HEK293 (cell line): ENCODE data around the gene MAP7.
A peak's percentile ranks its signal among the peaks of the same experiment; 100 is the strongest.

ENCODE experiments used
- CTCF ChIA-PET: fragments of 350-600 bp; formaldehyde crosslinking; extraction: SDS; loops from one replicate; lab custom pipeline; 2021; ENCODE audit warnings: antibody characterized with exemption; lab: Yijun Ruan, JAX
- POLR2A ChIA-PET: fragments of 300-600 bp; formaldehyde crosslinking; extraction: SDS; loops from one replicate; lab custom pipeline; 2020; ENCODE audit warnings: antibody characterized with exemption, inconsistent platforms; lab: Yijun Ruan, JAX
- H3K27ac ChIP-seq: fragments of 200-500 bp; sonication (Bioruptor generic); 2 replicates; pipeline ENCODE4 v1.5.1; 2014; ENCODE audit warnings: low read depth, low read length, control low read depth, inconsistent platforms; ENCODE audit errors: extremely low read depth
- H3K36me3 ChIP-seq, 2 experiments: fragments of 200-500 bp in 1 of 2; sonication (Bioruptor generic) in 1 of 2; 1 replicate in 1 of 2; 2 replicates in 1 of 2; pipeline ENCODE4 v1.5.1; 2014 to 2017; ENCODE audit warnings: inconsistent platforms in 2 of 2, low read length in 2 of 2; ENCODE audit not compliant: control insufficient read depth in 2 of 2, insufficient read depth in 1 of 2
- H3K4me1 ChIP-seq: fragments of 200-500 bp; sonication (Bioruptor generic); 2 replicates; pipeline ENCODE4 v1.5.1; 2014; ENCODE audit warnings: mild to moderate bottlenecking, low read length, inconsistent platforms; ENCODE audit not compliant: control insufficient read depth, insufficient read depth
- H3K4me3 ChIP-seq: 2 replicates; pipeline ENCODE4 v1.5.1; 2011; ENCODE audit warnings: low read depth, mild to moderate bottlenecking, control low read depth, low read length, moderate library complexity
- H3K9me3 ChIP-seq: fragments of 200-500 bp; sonication (Bioruptor generic); 2 replicates; pipeline ENCODE4 v1.5.1; 2014; ENCODE audit warnings: low read depth, low read length, inconsistent platforms; ENCODE audit not compliant: control insufficient read depth, insufficient read depth
- BCL11B ChIP-seq: fragments of 450-650 bp; formaldehyde crosslinking; IDR thresholded peaks from 2 replicates; pipeline ENCODE4 v1.5.1; 2016; ENCODE audit warnings: low read depth, missing biosample characterization, missing genetic modification characterization
- BCL6B ChIP-seq: fragments of 450-650 bp; formaldehyde crosslinking; IDR thresholded peaks from 2 replicates; pipeline ENCODE4 v1.5.1; 2017; ENCODE audit warnings: missing biosample characterization, missing genetic modification characterization
- ELK4 ChIP-seq: IDR thresholded peaks from 2 replicates; pipeline ENCODE4 v1.6.1; 2011; ENCODE audit warnings: mild to moderate bottlenecking, low read depth, low read length, borderline replicate concordance
- FEZF1 ChIP-seq: fragments of 450-650 bp; formaldehyde crosslinking; IDR thresholded peaks from 2 replicates; pipeline ENCODE4 v1.5.1; 2016; ENCODE audit warnings: missing biosample characterization, missing genetic modification characterization
- GFI1B ChIP-seq: fragments of 450-650 bp; formaldehyde crosslinking; IDR thresholded peaks from 2 replicates; pipeline ENCODE4 v1.5.1; 2016; ENCODE audit warnings: missing biosample characterization, missing genetic modification characterization
- GLIS1 ChIP-seq: fragments of 450-650 bp; formaldehyde crosslinking; IDR thresholded peaks from 2 replicates; pipeline ENCODE4 v1.5.1; 2016; ENCODE audit warnings: missing biosample characterization, missing genetic modification characterization
- MYNN ChIP-seq: fragments of 450-650 bp; formaldehyde crosslinking; IDR thresholded peaks from 2 replicates; pipeline ENCODE4 v1.5.1; 2016; ENCODE audit warnings: missing biosample characterization, missing genetic modification characterization, borderline replicate concordance
- SCRT2 ChIP-seq: fragments of 450-650 bp; formaldehyde crosslinking; IDR thresholded peaks from 2 replicates; pipeline ENCODE4 v1.5.1; 2016; ENCODE audit warnings: missing biosample characterization, missing genetic modification characterization
- SETDB1 ChIP-seq: IDR thresholded peaks from one replicate; pipeline ENCODE4 v1.6.1; 2017; ENCODE audit warnings: mild to moderate bottlenecking, low read length, moderate library complexity, mixed read lengths; ENCODE audit not compliant: insufficient read length
- TRIM28 ChIP-seq: IDR thresholded peaks from 2 replicates; pipeline ENCODE4 v1.6.1; 2011; ENCODE audit warnings: low read length, control low read depth, borderline replicate concordance
- ZBTB8A ChIP-seq: fragments of 450-650 bp; formaldehyde crosslinking; IDR thresholded peaks from 2 replicates; pipeline ENCODE4 v1.5.1; 2016; ENCODE audit warnings: missing biosample characterization, missing genetic modification characterization
- ZFP37 ChIP-seq: fragments of 450-650 bp; formaldehyde crosslinking; IDR thresholded peaks from 2 replicates; pipeline ENCODE4 v1.5.1; 2016; ENCODE audit warnings: missing biosample characterization, missing genetic modification characterization
- ZNF16 ChIP-seq: fragments of 450-650 bp; formaldehyde crosslinking; IDR thresholded peaks from 2 replicates; pipeline ENCODE4 v1.5.1; 2016; ENCODE audit warnings: low read depth, missing biosample characterization, missing genetic modification characterization
- ZNF350 ChIP-seq: fragments of 450-650 bp; formaldehyde crosslinking; IDR thresholded peaks from 2 replicates; pipeline ENCODE4 v1.5.0; 2017; ENCODE audit warnings: missing biosample characterization, mild to moderate bottlenecking, missing genetic modification characterization
- ZNF449 ChIP-seq: fragments of 450-650 bp; formaldehyde crosslinking; IDR thresholded peaks from 2 replicates; pipeline ENCODE4 v1.5.1; 2017; ENCODE audit warnings: missing biosample characterization, mild to moderate bottlenecking, missing genetic modification characterization, moderate library complexity
- ZNF521 ChIP-seq: fragments of 450-650 bp; formaldehyde crosslinking; IDR thresholded peaks from 2 replicates; pipeline ENCODE4 v1.5.1; 2017; ENCODE audit warnings: missing biosample characterization, mild to moderate bottlenecking, missing genetic modification characterization
- ZNF560 ChIP-seq: fragments of 450-650 bp; formaldehyde crosslinking; IDR thresholded peaks from 2 replicates; pipeline ENCODE4 v1.5.1; 2017; ENCODE audit warnings: missing biosample characterization, missing genetic modification characterization, borderline replicate concordance
- ZNF610 ChIP-seq: fragments of 450-650 bp; formaldehyde crosslinking; IDR thresholded peaks from 2 replicates; pipeline ENCODE4 v1.5.1; 2016; ENCODE audit warnings: missing biosample characterization, missing genetic modification characterization, borderline replicate concordance
- ZNF621 ChIP-seq: fragments of 450-650 bp; formaldehyde crosslinking; IDR thresholded peaks from 2 replicates; pipeline ENCODE4 v1.5.1; 2017; ENCODE audit warnings: missing biosample characterization, missing genetic modification characterization
- ZNF654 ChIP-seq: fragments of 450-650 bp; formaldehyde crosslinking; IDR thresholded peaks from 2 replicates; pipeline ENCODE4 v1.5.1; 2016; ENCODE audit warnings: low read depth, missing biosample characterization, missing genetic modification characterization
- ZSCAN16 ChIP-seq: fragments of 450-650 bp; formaldehyde crosslinking; IDR thresholded peaks from 2 replicates; pipeline ENCODE4 v1.5.1; 2016; ENCODE audit warnings: missing biosample characterization, missing genetic modification characterization
- ZSCAN5A ChIP-seq: fragments of 450-650 bp; formaldehyde crosslinking; IDR thresholded peaks from 2 replicates; pipeline ENCODE4 v1.5.1; 2016; ENCODE audit warnings: missing biosample characterization, missing genetic modification characterization
- ZXDB ChIP-seq: fragments of 450-650 bp; formaldehyde crosslinking; IDR thresholded peaks from 2 replicates; pipeline ENCODE4 v1.5.1; 2016; ENCODE audit warnings: missing biosample characterization, missing genetic modification characterization
- TF ChIP-seq, protein P1 (sequence below): fragments of 450-650 bp; formaldehyde crosslinking; IDR thresholded peaks from 2 replicates; pipeline ENCODE4 v1.5.1; 2017; ENCODE audit warnings: missing biosample characterization, missing genetic modification characterization

MAP7 gene

GRCh38 chr6:136345145-136345544 lies 205.1 kb downstream of the MAP7 start:
- POLR2A ChIA-PET, result no interaction called here
- Histone ChIP-seq H3K36me3 (peaks cover 0 to 7% of the 10 kb centered on the region in 2 experiments; a peak in 2 of 3 replicates), H3K9me3 (no peaks in the 10 kb centered on the region), H3K4me3 (no peak overlapping the region), H3K4me1 (no peaks in the 10 kb centered on the region), H3K27ac (no peak overlapping the region)
- CTCF ChIA-PET, result no interaction called here
- TF ChIP-seq TRIM28, result no peak
- TF ChIP-seq BCL6B, result no peak
- TF ChIP-seq ZBTB8A, result no peak
- no peak for TF ChIP-seq SETDB1
- TF ChIP-seq ZSCAN16 (tag by site-specific recombination), result no peak
- no peak for TF ChIP-seq ZXDB (tag by site-specific recombination)
- TF ChIP-seq ZFP37, result no peak
- peak; percentile 26; the same call in 1 of the 2 replicates for TF ChIP-seq FEZF1

- H3K36me3 ChIP-seq, result peaks cover 0 to 7% of the 10 kb centered on the region in 2 experiments; a peak in 2 of 3 replicates
- ChIA-PET POLR2A (no interaction called here), CTCF (interaction anchor here (0.7 to 1.8 kb wide), 4 partner anchors 10 to 204 kb away, joined by 3 to 4 read pairs (median 4); no protein-coding TSS in a partner anchor)
- no peak overlapping the region for H3K27ac ChIP-seq
- TF ChIP-seq GLIS1, result peak; percentile 75
- peak; percentile 82 for TF ChIP-seq FEZF1
- TF ChIP-seq, protein P1, sequence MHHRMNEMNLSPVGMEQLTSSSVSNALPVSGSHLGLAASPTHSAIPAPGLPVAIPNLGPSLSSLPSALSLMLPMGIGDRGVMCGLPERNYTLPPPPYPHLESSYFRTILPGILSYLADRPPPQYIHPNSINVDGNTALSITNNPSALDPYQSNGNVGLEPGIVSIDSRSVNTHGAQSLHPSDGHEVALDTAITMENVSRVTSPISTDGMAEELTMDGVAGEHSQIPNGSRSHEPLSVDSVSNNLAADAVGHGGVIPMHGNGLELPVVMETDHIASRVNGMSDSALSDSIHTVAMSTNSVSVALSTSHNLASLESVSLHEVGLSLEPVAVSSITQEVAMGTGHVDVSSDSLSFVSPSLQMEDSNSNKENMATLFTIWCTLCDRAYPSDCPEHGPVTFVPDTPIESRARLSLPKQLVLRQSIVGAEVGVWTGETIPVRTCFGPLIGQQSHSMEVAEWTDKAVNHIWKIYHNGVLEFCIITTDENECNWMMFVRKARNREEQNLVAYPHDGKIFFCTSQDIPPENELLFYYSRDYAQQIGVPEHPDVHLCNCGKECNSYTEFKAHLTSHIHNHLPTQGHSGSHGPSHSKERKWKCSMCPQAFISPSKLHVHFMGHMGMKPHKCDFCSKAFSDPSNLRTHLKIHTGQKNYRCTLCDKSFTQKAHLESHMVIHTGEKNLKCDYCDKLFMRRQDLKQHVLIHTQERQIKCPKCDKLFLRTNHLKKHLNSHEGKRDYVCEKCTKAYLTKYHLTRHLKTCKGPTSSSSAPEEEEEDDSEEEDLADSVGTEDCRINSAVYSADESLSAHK (tag by site-specific recombination), result no peak
- H3K4me1 ChIP-seq, result no peaks in the 10 kb centered on the region
- H3K9me3 ChIP-seq, result no peaks in the 10 kb centered on the region
- no peak overlapping the region for H3K4me3 ChIP-seq
These were observed 205.8 kb downstream of the MAP7 start for GRCh38 chr6:136344420-136344819.

GRCh38 chr6:136343700-136344099 lies 206.5 kb downstream of the MAP7 start:
- POLR2A ChIA-PET, result interaction anchor here (0.5 kb wide), 1 partner anchor 1275 kb away, joined by 4 read pairs; no protein-coding TSS in a partner anchor
- no peaks in the 10 kb centered on the region for H3K9me3 ChIP-seq
- no peaks in the 10 kb centered on the region for H3K4me1 ChIP-seq
- CTCF ChIA-PET, result interaction anchor here (0.7 to 1.8 kb wide), 6 partner anchors 9 to 706 kb away, joined by 3 to 5 read pairs (median 4); no protein-coding TSS in a partner anchor
- H3K36me3 ChIP-seq, result peaks cover 0 to 7% of the 10 kb centered on the region in 2 experiments; a peak in 2 of 3 replicates
- H3K27ac ChIP-seq, result no peak overlapping the region
- no peak overlapping the region for H3K4me3 ChIP-seq
- TF ChIP-seq GFI1B (tag by site-specific recombination), result no peak
- no peak for TF ChIP-seq ZSCAN5A
- TF ChIP-seq ELK4, result no peak
- TF ChIP-seq ZNF654, result no peak
- TF ChIP-seq BCL11B (tag by site-specific recombination), result no peak
- TF ChIP-seq ZNF350 (tag by site-specific recombination), result no peak
- no peak for TF ChIP-seq ZNF621 (tag by site-specific recombination)
- TF ChIP-seq ZNF610 (tag by site-specific recombination), result no peak
- no peak for TF ChIP-seq ZFP37
- no peak for TF ChIP-seq ZNF521 (tag by site-specific recombination)
- no peak for TF ChIP-seq ZNF560 (tag by site-specific recombination)
- TF ChIP-seq ZNF449 (tag by site-specific recombination), result no peak
- no peak for TF ChIP-seq ZNF16 (tag by site-specific recombination)
- no peak for TF ChIP-seq SCRT2 (tag by site-specific recombination)
- TF ChIP-seq MYNN, result no peak
- no peak for TF ChIP-seq FEZF1
